H9 (cell line): ENCODE results near the gene ZNF362. TPM values are rescaled to one million over a fixed set of nuclear protein-coding genes. Genes with fewer than 3 reads are reported as not detected.

ENCODE experiments used
- DNase-seq: peaks from one replicate; pipeline ENCODE4 v3.0.0-alpha.2; 2017
- H2AFZ ChIP-seq: one replicate; pipeline ENCODE4 v1.6.1; 2013; ENCODE audit warnings: mild to moderate bottlenecking, low read length, control low read depth, moderate library complexity
- H2AK5ac ChIP-seq: 2 replicates; pipeline ENCODE4 v1.6.1; 2013; ENCODE audit warnings: low read length, control low read depth, mixed read lengths; ENCODE audit not compliant: insufficient read length
- H2BK120ac ChIP-seq: one replicate; pipeline ENCODE4 v1.6.1; 2013; ENCODE audit warnings: low read depth, mild to moderate bottlenecking, low read length, control low read depth, inconsistent platforms; ENCODE audit not compliant: poor library complexity, severe bottlenecking
- H2BK12ac ChIP-seq: 2 replicates; pipeline ENCODE4 v1.6.1; 2013; ENCODE audit warnings: low read length, control low read depth, mixed read lengths, low read depth; ENCODE audit not compliant: insufficient read length
- H2BK15ac ChIP-seq: 2 replicates; pipeline ENCODE4 v1.6.1; 2013; ENCODE audit warnings: low read depth, low read length, control low read depth
- H2BK20ac ChIP-seq: one replicate; pipeline ENCODE4 v1.6.1; 2013; ENCODE audit warnings: low read depth, mild to moderate bottlenecking, low read length, control low read depth, inconsistent platforms; ENCODE audit not compliant: poor library complexity, severe bottlenecking
- H2BK5ac ChIP-seq: 2 replicates; pipeline ENCODE4 v1.6.1; 2013; ENCODE audit warnings: low read length, control low read depth, mixed read lengths; ENCODE audit not compliant: insufficient read length
- H3K14ac ChIP-seq: 2 replicates; pipeline ENCODE4 v1.6.1; 2013; ENCODE audit warnings: low read length, control low read depth; ENCODE audit not compliant: insufficient read depth
- H3K18ac ChIP-seq: 2 replicates; pipeline ENCODE4 v1.6.1; 2013; ENCODE audit warnings: low read depth, mild to moderate bottlenecking, mixed read lengths, low read length, control low read depth; ENCODE audit not compliant: insufficient read length
- H3K23ac ChIP-seq: 2 replicates; pipeline ENCODE4 v1.6.1; 2013; ENCODE audit warnings: low read length, control low read depth, mixed read lengths, low read depth; ENCODE audit not compliant: insufficient read length
- H3K23me2 ChIP-seq: 2 replicates; pipeline ENCODE4 v1.6.1; 2013; ENCODE audit warnings: low read depth, mild to moderate bottlenecking, mixed read lengths, low read length, control low read depth; ENCODE audit not compliant: insufficient read length, poor library complexity, severe bottlenecking
- H3K27ac ChIP-seq: 2 replicates; pipeline ENCODE4 v1.5.1; 2013; ENCODE audit warnings: low read length, control low read depth, mixed read lengths, low read depth; ENCODE audit not compliant: insufficient read length
- H3K27me3 ChIP-seq: 2 replicates; pipeline ENCODE4 v1.6.1; 2013; ENCODE audit warnings: low read length, control low read depth, inconsistent platforms; ENCODE audit not compliant: insufficient read depth
- H3K4ac ChIP-seq: 2 replicates; pipeline ENCODE4 v1.6.1; 2013; ENCODE audit warnings: low read depth, mild to moderate bottlenecking, control low read depth, inconsistent platforms, low read length, moderate library complexity
- H3K4me1 ChIP-seq: 2 replicates; pipeline ENCODE4 v1.6.1; 2013; ENCODE audit warnings: low read length, control low read depth, inconsistent platforms; ENCODE audit not compliant: insufficient read depth
- H3K4me2 ChIP-seq: 2 replicates; pipeline ENCODE4 v1.6.1; 2013; ENCODE audit warnings: low read length, control low read depth, mixed read lengths; ENCODE audit not compliant: insufficient read length, insufficient read depth
- H3K56ac ChIP-seq: 2 replicates; pipeline ENCODE4 v1.6.1; 2013; ENCODE audit warnings: low read depth, mild to moderate bottlenecking, mixed read lengths, low read length, control low read depth; ENCODE audit not compliant: insufficient read length
- H3K79me1 ChIP-seq: 2 replicates; pipeline ENCODE4 v1.6.1; 2013; ENCODE audit warnings: low read depth, mild to moderate bottlenecking, moderate library complexity, low read length, control low read depth, inconsistent platforms; ENCODE audit not compliant: insufficient read depth, poor library complexity, severe bottlenecking
- H3K79me2 ChIP-seq: 2 replicates; pipeline ENCODE4 v1.6.1; 2013; ENCODE audit warnings: low read length, control low read depth, inconsistent platforms; ENCODE audit not compliant: insufficient read depth
- H3K9ac ChIP-seq: 2 replicates; pipeline ENCODE4 v1.6.1; 2013; ENCODE audit warnings: low read length, control low read depth, mixed read lengths; ENCODE audit not compliant: insufficient read length; ENCODE audit errors: extremely low read depth
- H3K9me3 ChIP-seq: one replicate; pipeline ENCODE4 v1.6.1; 2013; ENCODE audit warnings: low read depth, low read length, inconsistent platforms; ENCODE audit not compliant: control insufficient read depth
- H3T11ph ChIP-seq: one replicate; pipeline ENCODE4 v1.6.1; 2013; ENCODE audit warnings: mild to moderate bottlenecking, low read length, control low read depth, inconsistent platforms
- H4K20me1 ChIP-seq: one replicate; pipeline ENCODE4 v1.6.1; 2013; ENCODE audit not compliant: control insufficient read depth, insufficient read length, insufficient read depth
- H4K5ac ChIP-seq: 2 replicates; pipeline ENCODE4 v1.6.1; 2013; ENCODE audit warnings: low read depth, mild to moderate bottlenecking, mixed read lengths, low read length, control low read depth; ENCODE audit not compliant: insufficient read length
- H4K8ac ChIP-seq: replicated peaks from 2 replicates; pipeline ENCODE4 v1.6.1; 2013; ENCODE audit warnings: low read length, control low read depth, mixed read lengths, low read depth; ENCODE audit not compliant: insufficient read length
- H4K91ac ChIP-seq: 2 replicates; pipeline ENCODE4 v1.6.1; 2013; ENCODE audit warnings: low read depth, mild to moderate bottlenecking, moderate library complexity, mixed read lengths, low read length, control low read depth; ENCODE audit not compliant: insufficient read length
- H3K27ac Mint-ChIP-seq, 3 experiments: 2 replicates in 2 of 3; 3 replicates in 1 of 3; pipeline ENCODE4 v1.8.0; 2020 to 2021; ENCODE audit warnings: mixed read lengths in 3 of 3, mild to moderate bottlenecking in 1 of 3, moderate library complexity in 1 of 3
- H3K27me3 Mint-ChIP-seq: 2 replicates; pipeline ENCODE4 v1.8.0; 2021; ENCODE audit warnings: low read depth, mild to moderate bottlenecking, moderate library complexity, mixed read lengths
- H3K36me3 Mint-ChIP-seq, 3 experiments: 2 replicates in 2 of 3; 3 replicates in 1 of 3; pipeline ENCODE4 v1.8.0; 2020 to 2021; ENCODE audit warnings: low read depth in 3 of 3, mixed read lengths in 3 of 3; ENCODE audit not compliant: insufficient read depth in 1 of 3
- H3K4me1 Mint-ChIP-seq, 2 experiments: 2 replicates each; pipeline ENCODE4 v1.8.0; 2020; ENCODE audit warnings: mixed read lengths in 2 of 2
- H3K4me3 Mint-ChIP-seq, 2 experiments: 2 replicates in 1 of 2; 3 replicates in 1 of 2; pipeline ENCODE4 v1.8.0; 2020 to 2021; ENCODE audit warnings: mild to moderate bottlenecking in 2 of 2, mixed read lengths in 2 of 2, moderate library complexity in 1 of 2
- H3K9me3 Mint-ChIP-seq, 2 experiments: 2 replicates in 1 of 2; 3 replicates in 1 of 2; pipeline ENCODE4 v1.8.0; 2020; ENCODE audit warnings: mild to moderate bottlenecking in 2 of 2, mixed read lengths in 2 of 2, moderate library complexity in 1 of 2
- WGBS: extraction: QIAGEN DNeasy Blood & Tissue Kit; methylation state at CpG from one replicate; pipeline ENCODE4 v1.1.7; 2013; ENCODE audit warnings: missing lambda C conversion rate, low lambda C conversion rate, mixed read lengths; ENCODE audit not compliant: insufficient read length; ENCODE audit errors: extremely low coverage; 5-methylcytosine and 5-hydroxymethylcytosine counted together
- total RNA-seq: library from RNA; stranded (reverse); gene quantifications from 2 replicates; pipeline ENCODE4 v1.2.1, GENCODE V29; 2021
- TF ChIP-seq, protein P1 (sequence below): fragments of 200-600 bp; sonication (generic); conservative IDR thresholded peaks from 3 replicates; pipeline ENCODE4 v1.8.0; 2021; ENCODE audit warnings: antibody characterized with exemption, mild to moderate bottlenecking

The ZNF362 gene
- total RNA-seq, 1 experiment from 2014 or later, result 18.7 TPM

DNA sequence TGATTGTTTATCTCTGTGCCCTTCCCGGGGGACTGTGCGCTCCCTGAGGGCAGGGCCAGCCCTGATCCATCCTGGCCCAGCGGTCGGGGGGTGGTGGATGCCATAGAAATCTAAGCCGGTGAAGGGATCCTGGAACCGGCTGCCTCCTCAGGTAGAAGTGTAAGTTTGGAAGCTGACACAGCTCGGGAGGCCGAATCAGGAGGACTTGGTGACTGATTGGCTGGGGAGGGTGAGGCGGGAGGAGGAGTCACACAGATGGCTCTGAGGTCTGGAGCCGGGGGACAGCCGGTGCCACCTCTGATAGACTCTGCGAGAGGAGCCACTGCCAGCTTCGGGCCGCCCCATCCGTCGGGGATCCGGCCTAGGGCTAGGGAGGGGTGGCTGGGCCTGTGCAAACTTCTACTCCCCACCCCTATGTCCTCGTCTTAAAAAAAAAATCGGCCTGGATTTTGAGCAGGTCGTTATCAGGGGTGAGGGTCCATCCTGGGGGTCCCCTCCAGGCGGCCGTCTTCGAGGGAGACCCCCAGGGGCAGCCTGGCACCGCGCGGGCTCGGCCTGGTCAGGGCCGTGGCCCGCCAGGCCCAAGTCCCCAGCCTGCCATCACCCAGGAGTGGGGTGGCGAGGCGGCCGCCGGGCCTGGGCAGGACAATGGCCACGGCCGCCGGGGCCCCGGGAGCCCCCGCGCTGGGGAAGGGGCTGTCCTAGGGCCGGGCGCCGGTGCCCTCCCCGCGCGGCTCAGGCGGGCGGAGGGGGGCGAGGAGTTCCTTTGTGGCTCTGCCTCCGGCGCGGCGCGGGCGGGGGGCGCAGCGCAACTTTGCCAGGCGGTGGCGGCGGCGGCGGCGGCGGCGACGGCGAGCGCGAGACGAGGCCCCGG, 708 bp upstream of the ZNF362 start:
- H3K4me2 ChIP-seq, result peak overlapping the region; percentile 31
- H3K56ac ChIP-seq, result no peak overlapping the region
- TF ChIP-seq, protein P1, sequence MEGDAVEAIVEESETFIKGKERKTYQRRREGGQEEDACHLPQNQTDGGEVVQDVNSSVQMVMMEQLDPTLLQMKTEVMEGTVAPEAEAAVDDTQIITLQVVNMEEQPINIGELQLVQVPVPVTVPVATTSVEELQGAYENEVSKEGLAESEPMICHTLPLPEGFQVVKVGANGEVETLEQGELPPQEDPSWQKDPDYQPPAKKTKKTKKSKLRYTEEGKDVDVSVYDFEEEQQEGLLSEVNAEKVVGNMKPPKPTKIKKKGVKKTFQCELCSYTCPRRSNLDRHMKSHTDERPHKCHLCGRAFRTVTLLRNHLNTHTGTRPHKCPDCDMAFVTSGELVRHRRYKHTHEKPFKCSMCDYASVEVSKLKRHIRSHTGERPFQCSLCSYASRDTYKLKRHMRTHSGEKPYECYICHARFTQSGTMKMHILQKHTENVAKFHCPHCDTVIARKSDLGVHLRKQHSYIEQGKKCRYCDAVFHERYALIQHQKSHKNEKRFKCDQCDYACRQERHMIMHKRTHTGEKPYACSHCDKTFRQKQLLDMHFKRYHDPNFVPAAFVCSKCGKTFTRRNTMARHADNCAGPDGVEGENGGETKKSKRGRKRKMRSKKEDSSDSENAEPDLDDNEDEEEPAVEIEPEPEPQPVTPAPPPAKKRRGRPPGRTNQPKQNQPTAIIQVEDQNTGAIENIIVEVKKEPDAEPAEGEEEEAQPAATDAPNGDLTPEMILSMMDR, result no peak
- H3K79me2 ChIP-seq, result peaks cover 4% of the 10 kb centered on the region; the same call in 1 of the 2 replicates
- no peak overlapping the region for H3K27ac ChIP-seq
- no peak overlapping the region for H3K4ac ChIP-seq
- H3K23me2 ChIP-seq, result peaks cover 14% of the 10 kb centered on the region
- WGBS, result no CpG with 5 or more reads among the region's 70 CpGs
- no peak overlapping the region for H4K91ac ChIP-seq
- Mint-ChIP-seq H3K9me3 (no peaks in the 10 kb centered on the region), H3K27ac (peak overlapping the region in 1 of 3 experiments; percentile 25; a peak in 1 of 7 replicates), H3K27me3 (peaks cover 37% of the 10 kb centered on the region), H3K4me1 (peaks cover 26 to 30% of the 10 kb centered on the region in 2 experiments), H3K36me3 (peaks cover 0 to 12% (median 5%) of the 10 kb centered on the region in 3 experiments; a peak in 2 of 7 replicates), H3K4me3 (peak overlapping the region; percentile 61 to 79)
- H4K8ac ChIP-seq, result no peak overlapping the region
- no peak overlapping the region for H2BK120ac ChIP-seq
- no peak overlapping the region for H3K18ac ChIP-seq
- H4K5ac ChIP-seq, result no peak overlapping the region
- no peak overlapping the region for H2BK12ac ChIP-seq
- no peak overlapping the region for H3K23ac ChIP-seq
- peaks cover 6% of the 10 kb centered on the region; the same call in 1 of the 2 replicates for H3K4me1 ChIP-seq
- no peak overlapping the region for H3K9ac ChIP-seq
- H3K79me1 ChIP-seq, result peaks cover 4% of the 10 kb centered on the region
- H3K9me3 ChIP-seq, result no peaks in the 10 kb centered on the region
- H2AK5ac ChIP-seq, result no peak overlapping the region
- H2BK5ac ChIP-seq, result no peak overlapping the region
- H3K14ac ChIP-seq, result peak overlapping the region; percentile 25; the same call in 1 of the 2 replicates
- no peak overlapping the region for H2BK20ac ChIP-seq
- no peaks in the 10 kb centered on the region for H4K20me1 ChIP-seq
- peak; percentile 95 for DNase-seq
- no peak overlapping the region; the same call in 1 of the 2 replicates for H2BK15ac ChIP-seq
- H3T11ph ChIP-seq, result no peak overlapping the region
- no peaks in the 10 kb centered on the region; the same call in 1 of the 2 replicates for H3K27me3 ChIP-seq
- no peak overlapping the region for H2AFZ ChIP-seq
